Fibroblast of gingiva (primary cell): ENCODE data around the gene DCAF7.

Source experiments
- DNase-seq: peaks from one replicate; pipeline ENCODE4 v3.0.0-alpha.2; 2011; ENCODE audit warnings: low read depth

DCAF7 gene

GRCh38 chr17:63525190-63525946 lies 24.9 kb upstream of the DCAF7 start:
- DNase-seq = no peak

- no peak for DNase-seq
Measured at GRCh38 chr17:63526861-63527260, 23.4 kb upstream of the DCAF7 start.

- no peak for DNase-seq
Measured at GRCh38 chr17:63528183-63528582, 22.1 kb upstream of the DCAF7 start.

- no peak for DNase-seq
Measured at GRCh38 chr17:63529711-63530556, 20.3 kb upstream of the DCAF7 start.

- no peak for DNase-seq
Measured at GRCh38 chr17:63530557-63531021, 19.7 kb upstream of the DCAF7 start.

GRCh38 chr17:63531022-63531965 lies 19.0 kb upstream of the DCAF7 start:
- DNase-seq = peak; percentile 15

GRCh38 chr17:63533433-63534077 lies 16.7 kb upstream of the DCAF7 start:
- DNase-seq = no peak

- DNase-seq = no peak
Measured at GRCh38 chr17:63534078-63534570, 16.2 kb upstream of the DCAF7 start.

GRCh38 chr17:63534816-63535455 lies 15.3 kb upstream of the DCAF7 start:
- DNase-seq = no peak

GRCh38 chr17:63535640-63536039 lies 14.6 kb upstream of the DCAF7 start:
- no peak for DNase-seq

GRCh38 chr17:63537001-63537400 lies 13.3 kb upstream of the DCAF7 start:
- DNase-seq = no peak

GRCh38 chr17:63537991-63538692 lies 12.1 kb upstream of the DCAF7 start:
- DNase-seq = no peak

GRCh38 chr17:63538693-63539595 lies 11.3 kb upstream of the DCAF7 start:
- DNase-seq = no peak

GRCh38 chr17:63540590-63540989 lies 9.7 kb upstream of the DCAF7 start:
- DNase-seq = no peak

GRCh38 chr17:63542218-63542545 lies 8.1 kb upstream of the DCAF7 start:
- no peak for DNase-seq

GRCh38 chr17:63542942-63543821 lies 7.1 kb upstream of the DCAF7 start:
- DNase-seq = no peak

GRCh38 chr17:63543822-63544420 lies 6.4 kb upstream of the DCAF7 start:
- DNase-seq = no peak
